HG03064 (cell line): ENCODE results near the gene ADISSP.
"Not testable (repeated sequence)": the region's sequence is repeated elsewhere in the genome, so short reads cannot be mapped to it uniquely, and the experiment has no call there.

Experiments
- ATAC-seq: cut with Tn5 transposase; IDR thresholded peaks from one replicate; pipeline ENCODE4 v1.9.1; 2021; ENCODE audit warnings: low read depth; ENCODE audit not compliant: unreplicated experiment

ADISSP gene

GRCh38 chr20:3798373-3798768, 30.8 kb upstream of the ADISSP start:
- no peak for ATAC-seq

- no peak for ATAC-seq
Observed at GRCh38 chr20:3797592-3798372, 30.2 kb upstream of the ADISSP start.

DNA sequence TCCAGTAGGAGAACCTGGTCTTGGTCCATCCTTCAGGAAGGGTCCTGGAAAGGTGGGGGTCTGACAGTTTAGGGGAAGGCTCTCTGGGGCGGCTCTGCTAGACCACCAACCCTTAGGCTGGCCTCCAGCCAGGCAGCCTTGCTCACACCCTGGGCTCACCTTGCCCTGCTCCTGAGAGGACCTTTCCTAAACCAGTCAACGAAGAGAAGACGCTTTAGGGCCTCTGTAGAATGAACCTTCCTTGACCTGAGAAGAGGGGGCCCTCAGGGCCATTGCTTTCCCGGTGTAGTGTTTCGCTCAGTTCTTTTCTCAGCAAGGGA, 29.6 kb upstream of the ADISSP start:
- no peak for ATAC-seq

DNA sequence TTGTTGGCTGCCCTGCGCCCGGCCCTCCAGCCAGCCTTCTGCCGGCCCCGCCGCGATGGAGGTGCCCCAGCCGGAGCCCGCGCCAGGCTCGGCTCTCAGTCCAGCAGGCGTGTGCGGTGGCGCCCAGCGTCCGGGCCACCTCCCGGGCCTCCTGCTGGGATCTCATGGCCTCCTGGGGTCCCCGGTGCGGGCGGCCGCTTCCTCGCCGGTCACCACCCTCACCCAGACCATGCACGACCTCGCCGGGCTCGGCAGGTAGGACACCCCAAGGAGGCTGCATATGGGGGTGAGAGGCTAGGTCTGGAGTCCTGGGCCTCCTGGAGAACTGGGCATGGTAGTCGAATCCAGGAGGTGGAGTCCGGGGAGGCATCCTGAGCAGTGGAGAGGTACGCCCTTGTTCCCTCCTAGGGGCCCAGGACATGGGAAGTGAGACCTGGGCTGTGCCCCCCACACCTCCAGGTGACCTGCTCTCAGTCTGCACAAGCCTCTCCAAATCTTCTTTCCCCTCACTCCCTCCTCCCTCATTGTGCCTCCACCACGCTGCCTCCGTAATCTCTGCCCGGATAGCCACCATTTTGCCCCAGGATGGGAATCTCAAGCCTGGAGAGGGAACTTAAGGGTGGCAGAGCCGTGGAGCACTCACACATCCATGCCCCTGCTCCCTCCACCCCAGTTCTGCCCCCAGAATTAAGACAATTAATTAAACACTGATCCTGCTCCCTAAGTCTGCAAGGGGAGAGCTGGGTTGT, 29.1 kb upstream of the ADISSP start:
- ATAC-seq, result no peak

GRCh38 chr20:3795511-3796468, 28.2 kb upstream of the ADISSP start, which contains the start of gene CDC25B:
CDC25B (plus strand) TSS chr20:3796310; CDS start chr20:3796532, 222 bp downstream.
- peak; percentile 66 for ATAC-seq

DNA sequence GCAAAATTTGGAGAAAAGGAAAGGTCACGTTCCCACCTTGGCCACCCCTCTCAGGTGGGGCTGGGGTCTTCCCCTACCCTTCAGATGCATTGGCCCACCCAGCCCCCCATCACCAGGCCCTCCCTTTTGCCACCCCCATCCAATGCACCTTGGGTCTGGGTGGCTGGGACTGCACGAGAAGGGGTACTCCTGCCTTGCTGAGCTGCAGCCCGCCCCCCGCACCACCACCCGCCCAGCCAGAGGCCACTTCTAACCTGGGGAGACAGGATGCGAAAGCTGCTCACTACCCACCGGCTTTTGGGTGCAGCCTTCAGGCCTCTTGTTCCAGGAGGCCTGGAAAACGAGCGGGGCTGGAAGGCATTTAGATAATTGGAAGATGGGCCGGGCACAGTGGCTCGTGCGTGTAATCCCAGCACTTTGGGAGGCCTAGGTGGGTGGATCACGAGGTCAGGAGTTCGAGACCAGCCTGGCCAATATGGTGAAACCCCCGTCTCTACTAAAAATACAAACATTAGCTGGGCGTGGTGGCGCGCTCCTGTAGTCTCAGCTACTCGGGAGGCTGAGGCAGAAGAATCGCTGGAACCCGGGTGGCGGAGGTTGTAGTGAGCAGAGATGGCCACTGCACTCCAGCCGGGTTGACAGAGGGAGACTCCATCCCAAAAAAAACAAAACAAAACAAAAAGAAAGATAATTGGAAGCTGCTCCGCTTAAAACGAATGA, 27.3 kb upstream of the ADISSP start:
- ATAC-seq, result no peak

- ATAC-seq, result not testable (repeated sequence)
Observed at GRCh38 chr20:3794168-3794567, 26.6 kb upstream of the ADISSP start.

DNA sequence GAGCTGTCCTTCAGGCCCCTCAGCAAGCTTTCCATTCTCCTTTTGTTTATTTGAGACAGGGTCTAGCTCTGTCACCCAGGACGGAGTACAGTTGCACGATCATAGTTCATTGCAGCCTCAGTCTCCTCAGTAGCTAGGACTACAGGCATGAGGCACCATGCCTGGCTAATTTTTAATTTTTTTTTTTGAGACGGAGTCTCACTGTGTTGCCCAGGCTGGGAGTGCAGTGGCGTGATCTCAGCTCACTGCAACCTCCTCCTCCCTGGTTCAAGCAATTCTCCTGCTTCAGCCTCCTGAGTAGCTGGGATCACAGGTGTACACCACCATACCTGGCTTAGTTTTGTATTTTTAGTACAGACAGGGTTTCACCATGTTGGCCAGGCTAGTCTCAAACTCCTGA, 21.6 kb upstream of the ADISSP start:
- ATAC-seq, result not testable (repeated sequence)

DNA sequence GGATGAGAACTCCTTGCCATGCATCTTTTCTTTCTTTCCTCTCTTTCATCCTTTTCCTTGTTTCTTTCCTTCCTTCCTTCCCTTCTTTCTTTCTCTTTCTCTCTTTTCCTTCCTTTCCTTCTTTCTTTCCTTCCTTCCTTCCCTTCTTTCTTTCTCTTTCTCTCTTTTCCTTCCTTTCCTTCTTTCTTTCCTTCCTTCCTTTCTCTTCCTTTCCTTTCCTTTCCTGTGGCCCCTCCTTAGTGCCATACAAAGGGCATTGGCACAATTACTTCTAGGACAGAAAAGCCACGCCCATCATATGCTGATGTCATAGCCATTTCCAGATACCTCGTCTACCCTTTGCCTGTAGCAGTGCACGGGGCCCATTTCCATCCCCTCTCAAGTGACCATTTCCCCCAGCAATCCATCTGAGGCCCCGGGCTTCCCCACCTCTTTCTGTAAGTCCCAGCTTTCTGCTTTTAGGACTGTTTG, 21.2 kb upstream of the ADISSP start:
- ATAC-seq, result no peak

- no peak for ATAC-seq
Observed at GRCh38 chr20:3787324-3788014, 19.9 kb upstream of the ADISSP start.

DNA sequence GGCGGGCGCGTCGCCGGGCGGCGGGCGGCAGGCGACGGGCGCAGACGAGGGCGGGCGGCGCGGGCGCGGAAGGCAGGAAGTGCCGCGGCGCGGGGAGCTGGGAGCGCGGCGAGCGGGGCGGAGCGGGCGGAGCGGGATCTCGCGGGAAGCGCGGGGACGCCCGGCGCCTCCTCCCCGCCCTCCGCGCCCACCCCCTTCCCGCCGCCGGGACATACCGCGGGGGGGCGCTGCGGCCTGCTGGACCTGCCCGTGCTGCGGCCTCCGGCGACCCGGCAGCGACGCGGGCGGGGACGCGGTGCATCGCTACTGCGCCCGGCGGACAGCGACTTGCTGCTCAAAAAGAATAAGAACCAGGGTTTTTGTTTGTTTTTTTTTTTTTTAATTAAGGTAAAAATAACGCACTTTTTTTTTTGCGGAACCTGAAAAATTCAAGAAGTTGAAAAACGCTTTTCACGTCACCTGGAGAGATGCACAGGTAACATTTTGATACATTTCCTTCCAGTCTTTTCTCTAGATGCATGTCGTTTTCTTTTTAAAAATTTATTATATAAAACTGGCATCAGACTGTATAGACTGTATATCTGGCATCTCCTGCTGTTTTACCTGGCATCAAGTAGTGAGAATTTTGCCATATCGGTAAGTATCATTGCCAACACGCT, 19.2 kb upstream of the ADISSP start, which contains the start of gene CENPB:
Gene CENPB, minus strand, starts transcription at position 76 of the 659 bp plus-strand sequence. CDS start 257 bp downstream, outside the sequence.
- ATAC-seq, result peak; percentile 64

DNA sequence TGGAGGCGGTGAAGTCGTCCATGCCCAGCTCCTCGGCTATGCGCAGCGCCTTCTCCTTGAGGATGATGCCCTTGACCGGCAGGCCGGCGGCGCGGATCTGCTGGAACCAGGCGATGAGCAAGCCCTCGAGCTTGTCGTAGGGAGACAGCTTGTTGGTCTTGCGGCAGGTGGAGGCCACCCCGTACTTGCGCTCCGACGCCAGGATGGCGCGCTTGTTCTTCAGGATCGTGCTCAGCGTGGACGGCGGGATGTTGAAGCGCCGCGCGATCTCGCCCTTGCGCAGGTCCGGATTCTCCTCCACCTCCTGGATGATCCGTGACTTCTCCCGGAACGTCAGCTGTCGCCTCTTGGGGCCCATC, 18.6 kb upstream of the ADISSP start:
- ATAC-seq, result peak; percentile 18

DNA sequence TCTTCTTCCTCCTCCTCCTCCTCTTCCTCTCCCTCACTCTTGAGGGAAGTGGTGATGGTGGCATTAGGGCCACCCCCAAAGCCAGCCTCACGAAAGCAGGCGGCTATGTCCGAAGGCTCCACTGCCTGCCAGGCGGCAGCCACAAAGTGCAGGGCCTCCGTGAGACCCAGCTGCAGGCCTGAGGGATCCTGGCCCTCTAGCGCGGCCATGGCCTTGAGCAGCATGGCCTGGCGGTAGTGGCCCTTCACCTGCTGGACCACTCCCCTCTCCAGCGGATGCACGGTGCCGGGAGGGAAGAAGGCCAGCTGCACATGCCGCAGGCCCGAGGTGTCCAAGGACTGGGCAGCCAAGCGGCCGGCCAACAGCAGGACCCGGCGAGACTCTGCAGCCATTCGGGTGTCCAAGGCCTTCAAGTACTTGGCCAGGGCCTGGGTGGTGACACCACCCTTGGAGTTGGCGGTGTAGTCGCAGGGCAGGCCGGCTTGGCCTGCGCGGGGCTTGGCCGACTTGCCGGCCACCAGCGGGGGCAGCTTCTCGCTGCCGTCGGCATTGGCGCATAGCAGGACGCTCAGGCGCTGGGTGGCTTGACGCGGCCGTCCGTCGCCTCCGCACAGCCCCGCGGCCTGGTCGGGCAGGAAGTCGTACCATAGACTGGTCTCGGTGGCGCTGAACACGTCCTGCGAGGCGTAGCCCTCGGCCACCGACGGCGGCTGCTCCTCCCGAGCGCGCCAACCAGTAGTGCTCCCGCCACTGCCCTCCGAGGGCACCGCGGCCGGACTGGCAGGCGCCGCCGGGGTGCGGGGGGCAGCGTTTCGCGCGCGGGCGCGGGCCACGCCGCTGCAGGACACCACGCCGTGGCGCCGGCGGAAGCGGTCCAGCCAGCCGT, 17.9 kb upstream of the ADISSP start:
- no peak for ATAC-seq

- ATAC-seq, result no peak
Observed at GRCh38 chr20:3784863-3785239, 17.3 kb upstream of the ADISSP start.

- no peak for ATAC-seq
Observed at GRCh38 chr20:3784216-3784853, 16.8 kb upstream of the ADISSP start.

DNA sequence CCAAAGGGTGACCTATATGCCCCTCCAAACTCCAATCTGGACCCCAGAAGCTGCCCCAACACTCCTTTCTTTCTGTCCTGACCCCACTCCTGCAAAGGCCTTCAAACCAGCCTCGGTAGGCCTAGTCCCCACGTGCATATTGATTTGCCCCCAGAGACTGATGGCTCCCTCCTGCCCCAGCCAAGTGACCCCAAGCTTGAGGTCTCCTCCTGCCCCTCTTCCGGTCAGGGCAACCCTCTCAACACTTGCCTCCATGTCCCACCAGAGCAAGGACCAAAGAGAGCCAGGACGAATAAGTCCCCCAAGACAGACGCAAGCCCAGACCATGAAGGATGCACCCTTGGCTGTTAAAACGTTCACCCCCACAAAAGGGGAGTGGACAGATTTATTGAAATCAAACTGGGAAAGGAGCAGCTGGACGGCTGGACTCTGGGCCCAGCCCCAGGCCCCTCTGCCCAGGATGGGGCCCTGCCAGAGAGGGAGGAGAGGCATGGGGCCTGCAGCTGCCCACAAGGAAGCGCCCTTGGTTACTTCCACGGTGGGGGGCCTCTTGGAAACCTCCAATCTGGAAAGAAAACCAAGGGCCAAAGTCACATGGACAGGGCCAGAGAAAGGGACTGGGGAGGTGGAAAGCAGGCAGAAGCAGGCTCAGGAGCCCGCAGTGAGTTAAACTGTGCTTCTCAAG, 16.1 kb upstream of the ADISSP start:
- ATAC-seq, result no peak

DNA sequence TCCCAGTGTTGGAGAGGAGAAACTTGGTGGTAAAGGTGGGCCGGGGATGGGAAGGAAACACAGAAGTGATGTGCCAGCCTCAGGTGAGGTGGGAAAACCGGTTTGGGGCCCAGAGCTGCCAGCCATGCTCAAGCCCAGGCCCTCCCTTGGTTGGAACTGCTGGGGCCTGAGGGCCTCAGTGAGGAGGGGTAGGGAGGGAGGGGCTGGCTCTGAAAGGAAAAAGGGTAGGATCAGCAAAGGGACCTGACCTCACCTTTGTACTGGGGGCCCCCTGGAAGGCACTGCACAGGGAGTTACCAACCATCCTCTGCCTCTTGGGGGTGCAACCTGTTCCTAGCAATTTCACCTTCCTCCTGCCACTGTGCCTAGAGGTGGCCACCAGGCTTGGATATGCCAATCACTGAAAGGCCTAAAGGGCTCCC, 15.5 kb upstream of the ADISSP start:
- no peak for ATAC-seq
